ENCODE results near the gene JAK2. TPM values are rescaled to one million over a fixed set of nuclear protein-coding genes. Genes with fewer than 3 reads are reported as not detected.
A peak's percentile ranks its signal among the peaks of the same experiment; 100 is the strongest.

The JAK2 gene
- total RNA-seq, 3 donors from 2014 or later, result 28.8 to 46.9 (median 35.4) TPM

- Histone ChIP-seq H3K27me3 (no peaks in the 10 kb centered on the region), H3K36me3 (no peaks in the 10 kb centered on the region), H3K4me1 (no peaks in the 10 kb centered on the region), H3K4me3 (no peak overlapping the region), H3K9me3 (no peaks in the 10 kb centered on the region), H3K27ac (no peak overlapping the region)
- intact Hi-C loops (cut with DNase I; ENCODE audit: low total_unique reads), result loop anchor here (10.0 kb wide), 1 partner anchor 215 kb away; no protein-coding TSS in a partner anchor
- TF ChIP-seq, protein P1, sequence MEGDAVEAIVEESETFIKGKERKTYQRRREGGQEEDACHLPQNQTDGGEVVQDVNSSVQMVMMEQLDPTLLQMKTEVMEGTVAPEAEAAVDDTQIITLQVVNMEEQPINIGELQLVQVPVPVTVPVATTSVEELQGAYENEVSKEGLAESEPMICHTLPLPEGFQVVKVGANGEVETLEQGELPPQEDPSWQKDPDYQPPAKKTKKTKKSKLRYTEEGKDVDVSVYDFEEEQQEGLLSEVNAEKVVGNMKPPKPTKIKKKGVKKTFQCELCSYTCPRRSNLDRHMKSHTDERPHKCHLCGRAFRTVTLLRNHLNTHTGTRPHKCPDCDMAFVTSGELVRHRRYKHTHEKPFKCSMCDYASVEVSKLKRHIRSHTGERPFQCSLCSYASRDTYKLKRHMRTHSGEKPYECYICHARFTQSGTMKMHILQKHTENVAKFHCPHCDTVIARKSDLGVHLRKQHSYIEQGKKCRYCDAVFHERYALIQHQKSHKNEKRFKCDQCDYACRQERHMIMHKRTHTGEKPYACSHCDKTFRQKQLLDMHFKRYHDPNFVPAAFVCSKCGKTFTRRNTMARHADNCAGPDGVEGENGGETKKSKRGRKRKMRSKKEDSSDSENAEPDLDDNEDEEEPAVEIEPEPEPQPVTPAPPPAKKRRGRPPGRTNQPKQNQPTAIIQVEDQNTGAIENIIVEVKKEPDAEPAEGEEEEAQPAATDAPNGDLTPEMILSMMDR (IDR thresholded peaks at IDR 0.05), result no peak
- no peak for TF ChIP-seq POLR2A (IDR thresholded peaks at IDR 0.05)
- no peak for TF ChIP-seq POLR2AphosphoS5 (IDR thresholded peaks at IDR 0.05)
- DNase-seq (ENCODE audit: low spot score in 2 of 2), result no peak
Observed at GRCh38 chr9:4980086-4980727, 4.9 kb upstream of the JAK2 start.

GRCh38 chr9:4982721-4983482 is 2.2 kb upstream of the JAK2 start:
- H3K36me3 ChIP-seq, result no peaks in the 10 kb centered on the region
- H3K4me3 ChIP-seq, result no peak overlapping the region
- H3K4me1 ChIP-seq, result peaks cover 0 to 3% of the 10 kb centered on the region in 2 donors
- no peaks in the 10 kb centered on the region for H3K27me3 ChIP-seq
- TF ChIP-seq POLR2AphosphoS5 (IDR thresholded peaks at IDR 0.05) (no peak), POLR2A (IDR thresholded peaks at IDR 0.05) (no peak)
- TF ChIP-seq, protein P1 (IDR thresholded peaks at IDR 0.05), result no peak
- no peak overlapping the region for H3K27ac ChIP-seq
- no peak for DNase-seq (ENCODE audit: low spot score in 2 of 2)
- intact Hi-C loops (cut with DNase I; ENCODE audit: low total_unique reads), result loop anchor here (10.0 kb wide), 1 partner anchor 218 kb away; no protein-coding TSS in a partner anchor
- no peaks in the 10 kb centered on the region for H3K9me3 ChIP-seq

DNA sequence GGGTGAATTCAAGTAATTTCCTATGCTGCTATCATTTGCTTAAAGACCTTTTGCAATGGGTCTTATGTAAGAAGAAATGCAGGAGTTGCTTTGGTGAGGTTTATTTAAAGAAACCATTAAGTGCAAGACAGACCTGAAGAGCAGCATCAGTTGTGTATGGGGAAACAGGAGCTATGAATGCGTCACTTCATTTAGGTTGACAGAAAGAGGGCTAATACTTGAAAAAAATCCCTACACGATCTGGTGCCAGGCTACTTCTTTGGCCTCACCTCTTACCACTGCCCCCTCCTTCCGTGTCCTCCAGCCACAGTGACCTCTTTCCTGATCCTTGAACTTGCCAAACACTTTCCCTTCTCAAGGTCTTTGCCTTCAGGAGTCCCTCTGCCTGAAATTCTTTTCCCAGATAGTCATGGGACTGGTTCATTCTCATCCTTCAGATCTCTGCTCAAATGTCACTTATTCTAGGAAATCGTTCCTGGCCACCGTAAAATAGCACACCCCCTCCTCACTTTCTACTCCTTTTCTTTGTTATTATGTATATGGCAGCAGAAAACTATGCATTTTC is 1.4 kb upstream of the JAK2 start:
- H3K4me3 ChIP-seq, result peak overlapping the region; percentile 93 to 98 (median 96)
- peak overlapping the region; percentile 95 to 100 for H3K27ac ChIP-seq
- no peaks in the 10 kb centered on the region for H3K36me3 ChIP-seq
- H3K4me1 ChIP-seq, result peaks cover 0 to 5% of the 10 kb centered on the region in 2 donors
- DNase-seq (ENCODE audit: low spot score in 2 of 2), result no peak
- no peaks in the 10 kb centered on the region for H3K27me3 ChIP-seq
- intact Hi-C loops (cut with DNase I; ENCODE audit: low total_unique reads), result loop anchor here (10.0 kb wide), 1 partner anchor 219 kb away; no protein-coding TSS in a partner anchor
- no peaks in the 10 kb centered on the region for H3K9me3 ChIP-seq
- TF ChIP-seq POLR2AphosphoS5 (IDR thresholded peaks at IDR 0.05) (no peak), POLR2A (IDR thresholded peaks at IDR 0.05) (no peak)

DNA sequence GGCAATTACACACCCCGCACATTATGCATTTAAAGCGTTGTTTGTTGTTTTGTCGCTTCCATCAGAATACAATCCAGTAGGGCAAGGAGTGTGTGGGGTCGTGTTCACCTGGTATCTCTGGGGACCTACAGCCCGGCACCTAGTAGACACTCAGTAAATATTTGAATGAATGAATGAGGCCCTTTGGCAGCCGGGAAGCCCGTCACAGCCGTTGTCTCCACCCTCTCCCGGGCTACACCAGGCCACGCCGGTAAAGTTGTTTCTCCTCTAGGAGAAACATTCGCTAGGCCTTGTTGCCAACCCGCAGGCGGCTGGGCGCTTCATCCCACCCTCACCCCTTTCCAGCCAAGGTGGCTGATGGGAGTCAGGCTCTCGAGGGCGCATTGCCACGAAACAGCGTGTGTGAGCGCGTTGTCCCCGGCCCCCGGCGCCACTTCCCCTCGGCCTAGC is 876 bp upstream of the JAK2 start:
- Histone ChIP-seq H3K36me3 (no peaks in the 10 kb centered on the region), H3K4me1 (peaks cover 0 to 9% of the 10 kb centered on the region in 2 donors), H3K27me3 (no peaks in the 10 kb centered on the region), H3K27ac (peak overlapping the region; percentile 95 to 100), H3K4me3 (peak overlapping the region; percentile 93 to 98 (median 96)), H3K9me3 (no peaks in the 10 kb centered on the region)
- DNase-seq (ENCODE audit: low spot score in 2 of 2), result peak in 1 of 2 donors; percentile 62
- intact Hi-C loops (cut with DNase I; ENCODE audit: low total_unique reads), result loop anchor here (10.0 kb wide), 1 partner anchor 219 kb away; no protein-coding TSS in a partner anchor
- TF ChIP-seq POLR2AphosphoS5 (IDR thresholded peaks at IDR 0.05) (no peak), POLR2A (IDR thresholded peaks at IDR 0.05) (no peak)
- TF ChIP-seq, protein P1 (IDR thresholded peaks at IDR 0.05), result no peak

DNA sequence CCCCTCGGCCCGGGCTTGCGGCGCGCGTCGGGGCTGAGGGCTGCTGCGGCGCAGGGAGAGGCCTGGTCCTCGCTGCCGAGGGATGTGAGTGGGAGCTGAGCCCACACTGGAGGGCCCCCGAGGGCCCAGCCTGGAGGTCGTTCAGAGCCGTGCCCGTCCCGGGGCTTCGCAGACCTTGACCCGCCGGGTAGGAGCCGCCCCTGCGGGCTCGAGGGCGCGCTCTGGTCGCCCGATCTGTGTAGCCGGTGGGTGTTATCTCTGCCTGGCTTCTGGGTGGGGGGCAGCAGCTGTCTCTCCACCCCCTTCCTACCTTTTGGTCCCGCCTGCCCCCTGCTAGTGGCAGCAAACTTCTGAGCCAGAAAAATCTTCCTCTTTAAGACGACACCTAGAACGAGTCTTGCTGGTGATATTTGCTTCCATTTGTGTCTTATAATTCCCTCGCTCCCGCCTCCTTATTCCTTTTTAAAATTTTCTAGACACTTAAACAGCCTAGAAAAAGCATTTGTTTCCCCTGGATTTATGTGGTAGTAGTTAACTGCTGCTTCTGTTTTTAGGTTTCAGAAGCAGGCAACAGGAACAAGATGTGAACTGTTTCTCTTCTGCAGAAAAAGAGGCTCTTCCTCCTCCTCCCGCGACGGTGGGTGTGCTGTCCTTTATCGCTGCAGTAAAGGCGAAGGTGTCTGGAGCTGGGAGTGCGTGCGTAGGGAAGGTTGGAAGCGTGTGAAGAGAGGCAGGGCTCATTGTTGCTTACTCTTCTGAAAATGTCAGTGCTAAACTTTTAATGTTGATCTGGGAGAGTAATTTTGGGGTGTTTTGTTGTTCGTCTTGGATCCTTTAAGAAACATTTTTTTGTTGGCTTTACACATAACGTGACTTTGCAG is 554 bp downstream of the JAK2 start:
- TF ChIP-seq POLR2A (IDR thresholded peaks at IDR 0.05), result no peak
- peak in 1 of 3 donors; percentile 14 for TF ChIP-seq POLR2AphosphoS5 (IDR thresholded peaks at IDR 0.05)
- no peaks in the 10 kb centered on the region for H3K27me3 ChIP-seq
- H3K4me3 ChIP-seq, result peak overlapping the region; percentile 93 to 98 (median 96)
- intact Hi-C loops (cut with DNase I; ENCODE audit: low total_unique reads), result loop anchor here (10.0 kb wide), 1 partner anchor 221 kb away; no protein-coding TSS in a partner anchor
- H3K36me3 ChIP-seq, result no peaks in the 10 kb centered on the region
- H3K4me1 ChIP-seq, result peaks cover 0 to 9% of the 10 kb centered on the region in 2 donors
- no peak for DNase-seq (ENCODE audit: low spot score in 2 of 2)
- H3K9me3 ChIP-seq, result no peaks in the 10 kb centered on the region
- peak overlapping the region; percentile 95 to 100 for H3K27ac ChIP-seq
